HepG2 (cell line): ENCODE measurements around the gene SRSF1. TPM values are rescaled to one million over a fixed set of nuclear protein-coding genes. Genes with fewer than 3 reads are reported as not detected.

Experiments
- ATF5 ChIP-seq: sonication (generic); formaldehyde crosslinking; IDR thresholded peaks from 2 replicates; pipeline ENCODE4 v1.4.0; 2020; ENCODE audit warnings: mild to moderate bottlenecking, low read depth, missing genetic modification reagents
- BHLHE40 ChIP-seq: IDR thresholded peaks from 2 replicates; pipeline ENCODE4 v1.6.1; 2011; ENCODE audit warnings: low read length, improper control_type of control experiment
- EP300 ChIP-seq, 3 experiments: sonication (generic) in 1 of 3; formaldehyde crosslinking in 1 of 3; IDR thresholded peaks; 2 replicates each; pipeline versions ENCODE4 v1.5.1 to v1.6.1; 2011 to 2020; ENCODE audit warnings: low read depth in 2 of 3, low read length in 2 of 3, borderline replicate concordance in 1 of 3, improper control_type of control experiment in 1 of 3, mild to moderate bottlenecking in 1 of 3, missing genetic modification reagents in 1 of 3, moderate library complexity in 1 of 3
- GZF1 ChIP-seq: sonication (generic); formaldehyde crosslinking; IDR thresholded peaks from 2 replicates; pipeline ENCODE4 v1.5.1; 2020; ENCODE audit warnings: mild to moderate bottlenecking, missing genetic modification reagents
- KLF15 ChIP-seq: sonication (generic); formaldehyde crosslinking; IDR thresholded peaks from 2 replicates; pipeline ENCODE4 v1.8.1; 2023; ENCODE audit warnings: borderline replicate concordance, mild to moderate bottlenecking, inconsistent platforms, missing genetic modification reagents, mixed read lengths
- LRRFIP1 ChIP-seq: sonication (generic); formaldehyde crosslinking; conservative IDR thresholded peaks from 2 replicates; pipeline ENCODE4 v1.4.0; 2020; ENCODE audit warnings: missing genetic modification reagents
- NR0B2 ChIP-seq: sonication (generic); formaldehyde crosslinking; IDR thresholded peaks from 2 replicates; pipeline ENCODE4 v1.4.0; 2020; ENCODE audit warnings: mild to moderate bottlenecking, missing genetic modification reagents
- RFX1 ChIP-seq: fragments of 450-650 bp; IDR thresholded peaks from 2 replicates; pipeline ENCODE4 v1.6.1; 2017
- SMAD3 ChIP-seq: sonication (generic); formaldehyde crosslinking; IDR thresholded peaks from 2 replicates; pipeline ENCODE4 v1.4.0; 2020; ENCODE audit warnings: missing genetic modification reagents
- SP4 ChIP-seq: sonication (generic); formaldehyde crosslinking; IDR thresholded peaks from 2 replicates; pipeline ENCODE4 v1.8.1; 2023; ENCODE audit warnings: mild to moderate bottlenecking, missing genetic modification reagents
- SP5 ChIP-seq: IDR thresholded peaks from 2 replicates; pipeline ENCODE4 v1.6.1; 2016; ENCODE audit warnings: low read depth, borderline replicate concordance
- SRSF1 ChIP-seq: fragments of 200-400 bp; formaldehyde crosslinking; optimal IDR thresholded peaks from 2 replicates; pipeline ENCODE3; 2017; ENCODE audit warnings: mild to moderate bottlenecking, low read depth, low read length, moderate library complexity
- TCF7 ChIP-seq: sonication (generic); IDR thresholded peaks from 2 replicates; pipeline ENCODE4 v1.6.1; 2016; ENCODE audit warnings: antibody characterized with exemption, low read depth
- TOPORS ChIP-seq: sonication (generic); formaldehyde crosslinking; IDR thresholded peaks from 2 replicates; pipeline ENCODE4 v1.8.0; 2023; ENCODE audit warnings: mild to moderate bottlenecking, missing genetic modification reagents
- ZBTB34 ChIP-seq: sonication (generic); formaldehyde crosslinking; IDR thresholded peaks from 2 replicates; pipeline ENCODE4 v1.8.0; 2022; ENCODE audit warnings: mild to moderate bottlenecking, missing genetic modification reagents
- ZFP82 ChIP-seq: sonication (generic); formaldehyde crosslinking; IDR thresholded peaks from 2 replicates; pipeline ENCODE4 v1.5.1; 2020; ENCODE audit warnings: mild to moderate bottlenecking, missing genetic modification reagents, borderline replicate concordance
- ZNF138 ChIP-seq: sonication (generic); formaldehyde crosslinking; IDR thresholded peaks from 2 replicates; pipeline ENCODE4 v1.5.0; 2020; ENCODE audit warnings: mild to moderate bottlenecking, low read depth, missing genetic modification reagents
- ZNF282 ChIP-seq: fragments of 450-650 bp; IDR thresholded peaks from 2 replicates; pipeline ENCODE4 v1.6.1; 2018; ENCODE audit not compliant: partially characterized antibody
- ZNF333 ChIP-seq: sonication (generic); formaldehyde crosslinking; IDR thresholded peaks from 2 replicates; pipeline ENCODE4 v1.4.0; 2020; ENCODE audit warnings: mild to moderate bottlenecking, missing genetic modification reagents, borderline replicate concordance
- ZNF619 ChIP-seq: sonication (generic); formaldehyde crosslinking; IDR thresholded peaks from 2 replicates; pipeline ENCODE4 v1.4.0; 2020; ENCODE audit warnings: mild to moderate bottlenecking, missing genetic modification reagents
- ZNF710 ChIP-seq: sonication (generic); formaldehyde crosslinking; IDR thresholded peaks from 2 replicates; pipeline ENCODE4 v1.5.0; 2020; ENCODE audit warnings: mild to moderate bottlenecking, missing genetic modification reagents, borderline replicate concordance
- ZNF883 ChIP-seq: sonication (generic); formaldehyde crosslinking; IDR thresholded peaks from 2 replicates; pipeline ENCODE4 v1.5.1; 2020; ENCODE audit warnings: mild to moderate bottlenecking, missing genetic modification reagents; ENCODE audit errors: not compliant biosample characterization
- ZSCAN30 ChIP-seq: sonication (generic); formaldehyde crosslinking; IDR thresholded peaks from 2 replicates; pipeline ENCODE4 v1.5.0; 2020; ENCODE audit warnings: mild to moderate bottlenecking, missing genetic modification reagents
- polyA plus RNA-seq, 8 experiments: library from polyadenylated mRNA; depleted of rRNA in 3 of 8; stranded (reverse) in 7 of 8; unstranded in 1 of 8; fragments of >200 nt; fragmentation: Illumina TruSeq in 4 of 8; extraction: Trizol in 4 of 8; gene quantifications; 2 replicates each; pipeline versions ENCODE4 v1.2.1 to v1.2.3, GENCODE V29; 2011 to 2016; ENCODE audit warnings: low read depth in 4 of 8, missing spikeins in 1 of 8, mixed read lengths in 1 of 8; ENCODE audit not compliant: insufficient read depth in 1 of 8
- total RNA-seq, 5 experiments: library from RNA; depleted of rRNA; stranded (reverse); fragments of >200 nt; fragmentation: Illumina TruSeq; extraction: Trizol; gene quantifications; 2 replicates each; pipeline ENCODE4 v1.2.3, GENCODE V29; 2016; ENCODE audit warnings: low read depth in 1 of 5

The SRSF1 gene
- total and polyA plus RNA-seq, 2 of the 13 experiments (the other 11 are each of a cell fraction or from before 2014, with no cell fraction given) = 142 to 445 TPM

- TF ChIP-seq ATF5 (CRISPR knock-in tag) (no peak), ZSCAN30 (CRISPR knock-in tag) (no peak; the same call in 1 of the 2 replicates), EP300 (IDR thresholded peaks at IDR 0.05; ENCODE audit: low read depth in 2 of 2, low read length in 2 of 2) (no peak; a peak in 1 of 4 replicates), EP300 (CRISPR knock-in tag; IDR thresholded peaks at IDR 0.05; ENCODE audit: borderline replicate concordance) (no peak), TCF7 (no peak), ZNF883 (CRISPR knock-in tag) (no peak), ZBTB34 (CRISPR knock-in tag) (no peak), BHLHE40 (no peak), TOPORS (CRISPR knock-in tag) (no peak), NR0B2 (no peak), GZF1 (CRISPR knock-in tag) (no peak), SP5 (CRISPR knock-in tag) (no peak; the same call in 1 of the 2 replicates), SRSF1 (peak; percentile 85), ZNF282 (no peak), RFX1 (no peak), SP4 (CRISPR knock-in tag) (no peak; the same call in 1 of the 2 replicates), ZNF710 (no peak; the same call in 1 of the 2 replicates), LRRFIP1 (CRISPR knock-in tag) (no peak), SMAD3 (CRISPR knock-in tag) (no peak), KLF15 (CRISPR knock-in tag) (0 out of 2 replicates have a peak, but pooled peaks have one; percentile 63), ZNF619 (no peak), ZNF333 (peak; percentile 2), ZFP82 (CRISPR knock-in tag) (peak; percentile 66; the same call in 1 of the 2 replicates), ZNF138 (no peak; the same call in 1 of the 2 replicates)
Measured at GRCh38 chr17:57987581-57988300, 19.3 kb downstream of the SRSF1 start, which contains the start of gene VEZF1 (continued).
